ENCODE measurements around the gene TRMT5.

The TRMT5 gene

GRCh38 chr14:60964904-60965303 lies 16.0 kb downstream of the TRMT5 start:
- DNase-seq, result no peak

- DNase-seq, result no peak
These were observed 17.1 kb downstream of the TRMT5 start for GRCh38 chr14:60963761-60964160.

- DNase-seq, result no peak
These were observed 22.7 kb downstream of the TRMT5 start for GRCh38 chr14:60958146-60958545.

- no peak for DNase-seq
These were observed 24.2 kb downstream of the TRMT5 start for GRCh38 chr14:60956632-60957031.

- DNase-seq, result no peak
These were observed 24.7 kb downstream of the TRMT5 start for GRCh38 chr14:60956202-60956601.

GRCh38 chr14:60951776-60952435 lies 29.0 kb downstream of the TRMT5 start:
- no peak for DNase-seq

GRCh38 chr14:60946773-60947172 lies 34.1 kb downstream of the TRMT5 start:
- no peak for DNase-seq

GRCh38 chr14:60945984-60946383 lies 34.9 kb downstream of the TRMT5 start:
- DNase-seq, result no peak

GRCh38 chr14:60944204-60944603 lies 36.7 kb downstream of the TRMT5 start:
- DNase-seq, result no peak

GRCh38 chr14:60943637-60944032 lies 37.2 kb downstream of the TRMT5 start:
- no peak for DNase-seq

GRCh38 chr14:60935319-60935718 lies 45.6 kb downstream of the TRMT5 start:
- no peak for DNase-seq

- DNase-seq, result no peak
These were observed 46.8 kb downstream of the TRMT5 start for GRCh38 chr14:60933920-60934655.

- DNase-seq, result no peak
These were observed 49.7 kb downstream of the TRMT5 start for GRCh38 chr14:60931218-60931617.

- DNase-seq, result no peak
These were observed 54.9 kb downstream of the TRMT5 start for GRCh38 chr14:60926002-60926401.

- no peak for DNase-seq
These were observed 55.6 kb downstream of the TRMT5 start for GRCh38 chr14:60925286-60925685.

GRCh38 chr14:60922050-60922449 lies 58.8 kb downstream of the TRMT5 start:
- DNase-seq, result no peak
